HepG2 (cell line): ENCODE results near the gene ARSB. TPM values are rescaled to one million over a fixed set of nuclear protein-coding genes. Genes with fewer than 3 reads are reported as not detected.

ENCODE experiments used
- HMG20A ChIP-seq: IDR thresholded peaks from 2 replicates; pipeline ENCODE4 v1.6.1; 2016; ENCODE audit warnings: borderline replicate concordance
- HOXA3 ChIP-seq: sonication (generic); formaldehyde crosslinking; IDR thresholded peaks from 2 replicates; pipeline ENCODE4 v1.5.0; 2020; ENCODE audit warnings: missing genetic modification reagents
- JUND ChIP-seq: sonication (generic); formaldehyde crosslinking; IDR thresholded peaks from 2 replicates; pipeline ENCODE4 v1.8.0; 2022; ENCODE audit warnings: mild to moderate bottlenecking, missing genetic modification reagents
- PITX1 ChIP-seq: sonication (generic); formaldehyde crosslinking; IDR thresholded peaks from 2 replicates; pipeline ENCODE4 v1.5.1; 2020; ENCODE audit warnings: mild to moderate bottlenecking, missing genetic modification reagents
- RBFOX2 ChIP-seq: fragments of 200-400 bp; formaldehyde crosslinking; IDR thresholded peaks from 2 replicates; pipeline ENCODE4 v1.6.1; 2017; ENCODE audit warnings: low read depth, mild to moderate bottlenecking, low read length
- RFX5 ChIP-seq: IDR thresholded peaks from 2 replicates; pipeline ENCODE4 v1.6.1; 2011; ENCODE audit warnings: low read depth, low read length, improper control_type of control experiment
- ZC3H13 ChIP-seq: sonication (generic); formaldehyde crosslinking; IDR thresholded peaks from 2 replicates; pipeline ENCODE4 v1.8.1; 2023; ENCODE audit warnings: mild to moderate bottlenecking, missing genetic modification reagents, moderate library complexity
- ZNF232 ChIP-seq: sonication (generic); formaldehyde crosslinking; IDR thresholded peaks from 2 replicates; pipeline ENCODE4 v1.4.0; 2020; ENCODE audit warnings: missing genetic modification reagents, borderline replicate concordance
- ZNF775 ChIP-seq: sonication (generic); formaldehyde crosslinking; IDR thresholded peaks from 2 replicates; pipeline ENCODE4 v1.4.0; 2020; ENCODE audit warnings: missing genetic modification reagents, mild to moderate bottlenecking, moderate library complexity, borderline replicate concordance
- polyA plus RNA-seq, 8 experiments: library from polyadenylated mRNA; depleted of rRNA in 3 of 8; stranded (reverse) in 7 of 8; unstranded in 1 of 8; fragments of >200 nt; fragmentation: Illumina TruSeq in 4 of 8; extraction: Trizol in 4 of 8; gene quantifications; 2 replicates each; pipeline versions ENCODE4 v1.2.1 to v1.2.3, GENCODE V29; 2011 to 2016; ENCODE audit warnings: low read depth in 4 of 8, missing spikeins in 1 of 8, mixed read lengths in 1 of 8; ENCODE audit not compliant: insufficient read depth in 1 of 8
- total RNA-seq, 5 experiments: library from RNA; depleted of rRNA; stranded (reverse); fragments of >200 nt; fragmentation: Illumina TruSeq; extraction: Trizol; gene quantifications; 2 replicates each; pipeline ENCODE4 v1.2.3, GENCODE V29; 2016; ENCODE audit warnings: low read depth in 1 of 5
- TF ChIP-seq, protein P1 (sequence below): fragments of 450-650 bp; IDR thresholded peaks from 2 replicates; pipeline ENCODE4 v1.6.1; 2017; ENCODE audit warnings: mild to moderate bottlenecking
- TF ChIP-seq, protein P2 (sequence below): sonication (generic); formaldehyde crosslinking; IDR thresholded peaks from 2 replicates; pipeline ENCODE4 v1.8.0; 2022; ENCODE audit warnings: mild to moderate bottlenecking, missing genetic modification reagents, moderate library complexity
- TF ChIP-seq, protein P3 (sequence below): IDR thresholded peaks from 2 replicates; pipeline ENCODE4 v1.6.1; 2016; ENCODE audit warnings: low read depth, control low read depth
- TF ChIP-seq, protein P4 (sequence below), 2 experiments: sonication (generic) in 1 of 2; formaldehyde crosslinking in 1 of 2; IDR thresholded peaks; 2 replicates each; pipeline versions ENCODE4 v1.5.1 to v1.6.1; 2011 to 2020; ENCODE audit warnings: borderline replicate concordance in 1 of 2, low read depth in 1 of 2, low read length in 1 of 2, mild to moderate bottlenecking in 1 of 2, missing genetic modification reagents in 1 of 2, moderate library complexity in 1 of 2
- TF ChIP-seq, protein P5 (sequence below): fragments of 450-650 bp; IDR thresholded peaks from 2 replicates; pipeline ENCODE4 v1.6.1; 2016
- TF ChIP-seq, protein P6 (sequence below): sonication (generic); formaldehyde crosslinking; conservative IDR thresholded peaks from 2 replicates; pipeline ENCODE4 v1.8.0; 2022; ENCODE audit warnings: mild to moderate bottlenecking, moderate library complexity, missing genetic modification reagents
- TF ChIP-seq, protein P7 (sequence below): sonication (generic); formaldehyde crosslinking; IDR thresholded peaks from 2 replicates; pipeline ENCODE4 v1.5.0; 2020; ENCODE audit warnings: mild to moderate bottlenecking, low read depth, missing genetic modification reagents, borderline replicate concordance

ARSB gene
- total and polyA plus RNA-seq, 2 of the 13 experiments (the other 11 are each of a cell fraction or from before 2014, with no cell fraction given): 52.6 to 66.4 TPM

DNA sequence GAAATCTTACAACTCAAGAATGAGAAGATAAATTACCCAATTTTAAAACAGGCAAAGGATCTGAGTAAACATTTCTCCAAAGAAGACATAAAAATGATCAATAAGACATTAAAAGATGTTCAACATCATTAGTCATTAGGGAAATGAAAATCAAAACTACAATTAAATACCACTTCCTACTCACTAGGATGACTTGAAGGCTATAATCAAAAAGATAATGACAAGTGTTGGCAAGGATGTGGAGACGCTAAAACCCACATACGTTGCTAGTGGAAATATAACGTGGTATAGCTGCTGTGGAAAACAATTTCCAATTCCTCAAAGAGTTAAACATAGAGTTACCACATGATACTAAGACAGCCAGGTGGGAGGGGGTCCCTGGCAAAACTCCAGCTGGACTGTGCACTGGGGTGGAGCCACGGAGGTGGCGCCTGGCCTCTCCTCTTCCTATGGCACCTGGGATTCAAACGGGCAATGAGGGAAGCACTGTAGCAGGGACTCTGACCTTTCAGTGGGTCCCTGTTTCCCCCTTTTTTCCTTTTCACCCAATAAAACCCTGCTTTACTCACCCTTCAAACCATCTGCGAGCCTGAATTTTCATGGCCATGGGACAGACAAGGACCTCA lies 5.9 kb downstream of the ARSB start (continued):
- TF ChIP-seq, protein P1, sequence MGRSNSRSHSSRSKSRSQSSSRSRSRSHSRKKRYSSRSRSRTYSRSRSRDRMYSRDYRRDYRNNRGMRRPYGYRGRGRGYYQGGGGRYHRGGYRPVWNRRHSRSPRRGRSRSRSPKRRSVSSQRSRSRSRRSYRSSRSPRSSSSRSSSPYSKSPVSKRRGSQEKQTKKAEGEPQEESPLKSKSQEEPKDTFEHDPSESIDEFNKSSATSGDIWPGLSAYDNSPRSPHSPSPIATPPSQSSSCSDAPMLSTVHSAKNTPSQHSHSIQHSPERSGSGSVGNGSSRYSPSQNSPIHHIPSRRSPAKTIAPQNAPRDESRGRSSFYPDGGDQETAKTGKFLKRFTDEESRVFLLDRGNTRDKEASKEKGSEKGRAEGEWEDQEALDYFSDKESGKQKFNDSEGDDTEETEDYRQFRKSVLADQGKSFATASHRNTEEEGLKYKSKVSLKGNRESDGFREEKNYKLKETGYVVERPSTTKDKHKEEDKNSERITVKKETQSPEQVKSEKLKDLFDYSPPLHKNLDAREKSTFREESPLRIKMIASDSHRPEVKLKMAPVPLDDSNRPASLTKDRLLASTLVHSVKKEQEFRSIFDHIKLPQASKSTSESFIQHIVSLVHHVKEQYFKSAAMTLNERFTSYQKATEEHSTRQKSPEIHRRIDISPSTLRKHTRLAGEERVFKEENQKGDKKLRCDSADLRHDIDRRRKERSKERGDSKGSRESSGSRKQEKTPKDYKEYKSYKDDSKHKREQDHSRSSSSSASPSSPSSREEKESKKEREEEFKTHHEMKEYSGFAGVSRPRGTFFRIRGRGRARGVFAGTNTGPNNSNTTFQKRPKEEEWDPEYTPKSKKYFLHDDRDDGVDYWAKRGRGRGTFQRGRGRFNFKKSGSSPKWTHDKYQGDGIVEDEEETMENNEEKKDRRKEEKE: no peak
- TF ChIP-seq, protein P2, sequence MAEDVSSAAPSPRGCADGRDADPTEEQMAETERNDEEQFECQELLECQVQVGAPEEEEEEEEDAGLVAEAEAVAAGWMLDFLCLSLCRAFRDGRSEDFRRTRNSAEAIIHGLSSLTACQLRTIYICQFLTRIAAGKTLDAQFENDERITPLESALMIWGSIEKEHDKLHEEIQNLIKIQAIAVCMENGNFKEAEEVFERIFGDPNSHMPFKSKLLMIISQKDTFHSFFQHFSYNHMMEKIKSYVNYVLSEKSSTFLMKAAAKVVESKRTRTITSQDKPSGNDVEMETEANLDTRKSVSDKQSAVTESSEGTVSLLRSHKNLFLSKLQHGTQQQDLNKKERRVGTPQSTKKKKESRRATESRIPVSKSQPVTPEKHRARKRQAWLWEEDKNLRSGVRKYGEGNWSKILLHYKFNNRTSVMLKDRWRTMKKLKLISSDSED (CRISPR knock-in tag): no peak
- TF ChIP-seq ZC3H13 (CRISPR knock-in tag) (no peak), ZNF232 (CRISPR knock-in tag) (peak; percentile 37; the same call in 1 of the 2 replicates), RBFOX2 (peak; percentile 33; the same call in 1 of the 2 replicates), JUND (no peak), HOXA3 (CRISPR knock-in tag) (peak; percentile 63; the same call in 1 of the 2 replicates), RFX5 (no peak), PITX1 (CRISPR knock-in tag) (0 out of 2 replicates have a peak, but pooled peaks have one; percentile 35), ZNF775 (CRISPR knock-in tag) (no peak), HMG20A (CRISPR knock-in tag) (no peak; the same call in 1 of the 2 replicates)
- TF ChIP-seq, protein P3, sequence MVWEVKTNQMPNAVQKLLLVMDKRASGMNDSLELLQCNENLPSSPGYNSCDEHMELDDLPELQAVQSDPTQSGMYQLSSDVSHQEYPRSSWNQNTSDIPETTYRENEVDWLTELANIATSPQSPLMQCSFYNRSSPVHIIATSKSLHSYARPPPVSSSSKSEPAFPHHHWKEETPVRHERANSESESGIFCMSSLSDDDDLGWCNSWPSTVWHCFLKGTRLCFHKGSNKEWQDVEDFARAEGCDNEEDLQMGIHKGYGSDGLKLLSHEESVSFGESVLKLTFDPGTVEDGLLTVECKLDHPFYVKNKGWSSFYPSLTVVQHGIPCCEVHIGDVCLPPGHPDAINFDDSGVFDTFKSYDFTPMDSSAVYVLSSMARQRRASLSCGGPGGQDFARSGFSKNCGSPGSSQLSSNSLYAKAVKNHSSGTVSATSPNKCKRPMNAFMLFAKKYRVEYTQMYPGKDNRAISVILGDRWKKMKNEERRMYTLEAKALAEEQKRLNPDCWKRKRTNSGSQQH (CRISPR knock-in tag): no peak
- TF ChIP-seq, protein P4, sequence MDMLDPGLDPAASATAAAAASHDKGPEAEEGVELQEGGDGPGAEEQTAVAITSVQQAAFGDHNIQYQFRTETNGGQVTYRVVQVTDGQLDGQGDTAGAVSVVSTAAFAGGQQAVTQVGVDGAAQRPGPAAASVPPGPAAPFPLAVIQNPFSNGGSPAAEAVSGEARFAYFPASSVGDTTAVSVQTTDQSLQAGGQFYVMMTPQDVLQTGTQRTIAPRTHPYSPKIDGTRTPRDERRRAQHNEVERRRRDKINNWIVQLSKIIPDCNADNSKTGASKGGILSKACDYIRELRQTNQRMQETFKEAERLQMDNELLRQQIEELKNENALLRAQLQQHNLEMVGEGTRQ (IDR thresholded peaks at IDR 0.05; ENCODE audit: low read depth, low read length): no peak
- TF ChIP-seq, protein P4 (CRISPR knock-in tag; IDR thresholded peaks at IDR 0.05; ENCODE audit: borderline replicate concordance): peak; percentile 21; the same call in 1 of the 2 replicates
- TF ChIP-seq, protein P5, sequence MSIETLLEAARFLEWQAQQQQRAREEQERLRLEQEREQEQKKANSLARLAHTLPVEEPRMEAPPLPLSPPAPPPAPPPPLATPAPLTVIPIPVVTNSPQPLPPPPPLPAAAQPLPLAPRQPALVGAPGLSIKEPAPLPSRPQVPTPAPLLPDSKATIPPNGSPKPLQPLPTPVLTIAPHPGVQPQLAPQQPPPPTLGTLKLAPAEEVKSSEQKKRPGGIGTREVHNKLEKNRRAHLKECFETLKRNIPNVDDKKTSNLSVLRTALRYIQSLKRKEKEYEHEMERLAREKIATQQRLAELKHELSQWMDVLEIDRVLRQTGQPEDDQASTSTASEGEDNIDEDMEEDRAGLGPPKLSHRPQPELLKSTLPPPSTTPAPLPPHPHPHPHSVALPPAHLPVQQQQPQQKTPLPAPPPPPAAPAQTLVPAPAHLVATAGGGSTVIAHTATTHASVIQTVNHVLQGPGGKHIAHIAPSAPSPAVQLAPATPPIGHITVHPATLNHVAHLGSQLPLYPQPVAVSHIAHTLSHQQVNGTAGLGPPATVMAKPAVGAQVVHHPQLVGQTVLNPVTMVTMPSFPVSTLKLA: no peak
- TF ChIP-seq, protein P6, sequence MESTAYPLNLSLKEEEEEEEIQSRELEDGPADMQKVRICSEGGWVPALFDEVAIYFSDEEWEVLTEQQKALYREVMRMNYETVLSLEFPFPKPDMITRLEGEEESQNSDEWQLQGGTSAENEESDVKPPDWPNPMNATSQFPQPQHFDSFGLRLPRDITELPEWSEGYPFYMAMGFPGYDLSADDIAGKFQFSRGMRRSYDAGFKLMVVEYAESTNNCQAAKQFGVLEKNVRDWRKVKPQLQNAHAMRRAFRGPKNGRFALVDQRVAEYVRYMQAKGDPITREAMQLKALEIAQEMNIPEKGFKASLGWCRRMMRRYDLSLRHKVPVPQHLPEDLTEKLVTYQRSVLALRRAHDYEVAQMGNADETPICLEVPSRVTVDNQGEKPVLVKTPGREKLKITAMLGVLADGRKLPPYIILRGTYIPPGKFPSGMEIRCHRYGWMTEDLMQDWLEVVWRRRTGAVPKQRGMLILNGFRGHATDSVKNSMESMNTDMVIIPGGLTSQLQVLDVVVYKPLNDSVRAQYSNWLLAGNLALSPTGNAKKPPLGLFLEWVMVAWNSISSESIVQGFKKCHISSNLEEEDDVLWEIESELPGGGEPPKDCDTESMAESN (CRISPR knock-in tag): no peak
- TF ChIP-seq, protein P7, sequence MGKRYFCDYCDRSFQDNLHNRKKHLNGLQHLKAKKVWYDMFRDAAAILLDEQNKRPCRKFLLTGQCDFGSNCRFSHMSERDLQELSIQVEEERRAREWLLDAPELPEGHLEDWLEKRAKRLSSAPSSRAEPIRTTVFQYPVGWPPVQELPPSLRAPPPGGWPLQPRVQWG (CRISPR knock-in tag): no peak
